OCI-LY3 (cell line): ENCODE measurements around the gene RND3.

ENCODE experiments used
- CTCF ChIP-seq: fragments of 200-600, 300-600 bp; sonication (generic); IDR thresholded peaks from 2 replicates; pipeline ENCODE4 v1.5.1; 2014; ENCODE audit warnings: antibody characterized with exemption, low read length, low read depth
- EZH2phosphoT487 ChIP-seq: fragments of 200-600 bp; shearing (Covaris generic); IDR thresholded peaks from 2 replicates; pipeline ENCODE4 v1.6.1; 2018; ENCODE audit warnings: antibody characterized with exemption, mixed run types, low read depth

DNA sequence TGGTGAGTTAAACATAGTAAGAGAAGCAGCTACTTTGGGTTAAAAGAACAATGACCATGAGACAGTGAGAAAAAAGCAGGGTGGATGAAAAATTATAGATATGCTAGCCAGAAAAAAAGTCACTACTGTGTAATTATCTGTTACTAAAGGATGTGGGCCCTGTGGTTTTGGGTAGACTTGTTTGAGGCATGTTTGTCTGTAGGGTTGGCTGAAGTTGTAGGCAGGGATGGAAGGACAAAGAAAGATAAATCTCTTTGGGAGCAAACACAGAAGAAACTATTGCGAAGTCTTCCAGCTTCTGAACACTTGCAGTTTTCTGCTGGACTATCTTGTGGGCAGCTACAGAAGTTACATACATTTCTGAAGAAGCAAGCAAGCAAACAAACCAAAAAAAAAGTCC is 28.2 kb downstream of the RND3 start:
- no peak for TF ChIP-seq CTCF
- no peak for TF ChIP-seq EZH2phosphoT487
